ENCODE data around the gene RNF220. TPM values are rescaled to one million over a fixed set of nuclear protein-coding genes. Genes with fewer than 3 reads are reported as not detected.

Gene RNF220
- total RNA-seq, 4 donors from 2014 or later = 22.0 to 94.3 (median 49.4) TPM

GRCh38 chr1:44453798-44454349 lies 48.8 kb downstream of the RNF220 start:
- Histone ChIP-seq H3K27ac (no peak overlapping the region), H3K27me3 (no peaks in the 10 kb centered on the region), H3K4me1 (no peaks in the 10 kb centered on the region), H3K9me3 (no peaks in the 10 kb centered on the region), H3K4me3 (no peak overlapping the region), H3K36me3 (no peaks in the 10 kb centered on the region)
- intact Hi-C loops (cut with DNase I; ENCODE audit: low total_unique reads) = no loop called here
- DNase-seq = no peak
- TF ChIP-seq CTCF (IDR thresholded peaks at IDR 0.05) (no peak), POLR2A (IDR thresholded peaks at IDR 0.05) (no peak)

- no peak for DNase-seq
- intact Hi-C loops (cut with DNase I; ENCODE audit: low total_unique reads) = no loop called here
- Histone ChIP-seq H3K4me1 (no peaks in the 10 kb centered on the region), H3K4me3 (no peak overlapping the region), H3K27ac (no peak overlapping the region), H3K36me3 (no peaks in the 10 kb centered on the region), H3K9me3 (no peaks in the 10 kb centered on the region), H3K27me3 (no peaks in the 10 kb centered on the region)
- TF ChIP-seq POLR2A (IDR thresholded peaks at IDR 0.05) (no peak), CTCF (IDR thresholded peaks at IDR 0.05) (no peak)
Measured at GRCh38 chr1:44454704-44455103, 49.6 kb downstream of the RNF220 start.

- Histone ChIP-seq H3K4me1 (no peaks in the 10 kb centered on the region), H3K9me3 (no peaks in the 10 kb centered on the region), H3K4me3 (no peak overlapping the region), H3K36me3 (no peaks in the 10 kb centered on the region), H3K27ac (no peak overlapping the region), H3K27me3 (no peaks in the 10 kb centered on the region)
- no peak for TF ChIP-seq POLR2A (IDR thresholded peaks at IDR 0.05)
- TF ChIP-seq CTCF (IDR thresholded peaks at IDR 0.05) = no peak
- intact Hi-C loops (cut with DNase I; ENCODE audit: low total_unique reads) = no loop called here
- DNase-seq = no peak
Measured at GRCh38 chr1:44460107-44460882, 55.2 kb downstream of the RNF220 start.

- DNase-seq = no peak
- H3K36me3 ChIP-seq = no peaks in the 10 kb centered on the region
- H3K4me3 ChIP-seq = no peak overlapping the region
- H3K27ac ChIP-seq = no peak overlapping the region
- H3K9me3 ChIP-seq = no peaks in the 10 kb centered on the region
- intact Hi-C loops (cut with DNase I; ENCODE audit: low total_unique reads) = no loop called here
- no peaks in the 10 kb centered on the region for H3K27me3 ChIP-seq
- no peaks in the 10 kb centered on the region for H3K4me1 ChIP-seq
- TF ChIP-seq CTCF (IDR thresholded peaks at IDR 0.05) (no peak), POLR2A (IDR thresholded peaks at IDR 0.05) (no peak)
Measured at GRCh38 chr1:44464361-44464760, 59.3 kb downstream of the RNF220 start.

GRCh38 chr1:44467566-44467965 lies 62.5 kb downstream of the RNF220 start:
- Histone ChIP-seq H3K27ac (no peak overlapping the region), H3K27me3 (no peaks in the 10 kb centered on the region), H3K36me3 (no peaks in the 10 kb centered on the region), H3K4me3 (no peak overlapping the region), H3K9me3 (no peaks in the 10 kb centered on the region), H3K4me1 (no peaks in the 10 kb centered on the region)
- no peak for DNase-seq
- TF ChIP-seq CTCF (IDR thresholded peaks at IDR 0.05) = no peak
- no peak for TF ChIP-seq POLR2A (IDR thresholded peaks at IDR 0.05)
- intact Hi-C loops (cut with DNase I; ENCODE audit: low total_unique reads) = no loop called here

Data from uterus (tissue), 4 donors.